Femur (tissue), 1 donor: Measurements from ENCODE around the gene CD300H.
"Not testable (repeated sequence)": the region's sequence is repeated elsewhere in the genome, so short reads cannot be mapped to it uniquely, and the experiment has no call there.

Source experiments
- DNase-seq: peaks from one replicate; pipeline ENCODE4 v3.0.0-alpha.2; 2017

Gene CD300H

GRCh38 chr17:74584292-74585060, 17.2 kb upstream of the CD300H start:
- no peak for DNase-seq

- no peak for DNase-seq
These were observed 15.3 kb upstream of the CD300H start for GRCh38 chr17:74582633-74583032.

GRCh38 chr17:74579900-74580299, 12.6 kb upstream of the CD300H start:
- DNase-seq, result no peak

GRCh38 chr17:74578979-74579378, 11.7 kb upstream of the CD300H start:
- no peak for DNase-seq

- DNase-seq, result no peak
These were observed 7.3 kb upstream of the CD300H start for GRCh38 chr17:74574489-74575142.

- DNase-seq, result not testable (repeated sequence)
These were observed 6.3 kb upstream of the CD300H start for GRCh38 chr17:74573635-74574034.

- no peak for DNase-seq
These were observed 5.9 kb upstream of the CD300H start for GRCh38 chr17:74573169-74573568.

GRCh38 chr17:74571621-74572270, 4.4 kb upstream of the CD300H start:
- no peak for DNase-seq

GRCh38 chr17:74569020-74570003, 2.0 kb upstream of the CD300H start:
- peak; percentile 69 for DNase-seq

- DNase-seq, result no peak
These were observed 981 bp upstream of the CD300H start for GRCh38 chr17:74568106-74568873.

GRCh38 chr17:74566132-74566753, 1.1 kb downstream of the CD300H start:
- DNase-seq, result no peak

GRCh38 chr17:74565126-74565525, 2.2 kb downstream of the CD300H start:
- no peak for DNase-seq

- DNase-seq, result no peak
These were observed 4.0 kb downstream of the CD300H start for GRCh38 chr17:74563358-74563757.

GRCh38 chr17:74561586-74561985, 5.7 kb downstream of the CD300H start:
- DNase-seq, result no peak

- no peak for DNase-seq
These were observed 8.3 kb downstream of the CD300H start for GRCh38 chr17:74558882-74559519.

GRCh38 chr17:74558402-74558801, 8.9 kb downstream of the CD300H start:
- not testable (repeated sequence) for DNase-seq

- DNase-seq, result no peak
These were observed 11.8 kb downstream of the CD300H start for GRCh38 chr17:74555427-74555940.

GRCh38 chr17:74554909-74555308, 12.4 kb downstream of the CD300H start:
- no peak for DNase-seq

- no peak for DNase-seq
These were observed 15.3 kb downstream of the CD300H start for GRCh38 chr17:74552037-74552436.

GRCh38 chr17:74550602-74551001, 16.7 kb downstream of the CD300H start:
- DNase-seq, result no peak

- no peak for DNase-seq
These were observed 18.0 kb downstream of the CD300H start for GRCh38 chr17:74549343-74549742.
